ENCODE results near the gene PMPCB. TPM values are rescaled to one million over a fixed set of nuclear protein-coding genes. Genes with fewer than 3 reads are reported as not detected.

PMPCB gene
- polyA plus RNA-seq, 1 donor from 2014 or later: 130 TPM

DNA sequence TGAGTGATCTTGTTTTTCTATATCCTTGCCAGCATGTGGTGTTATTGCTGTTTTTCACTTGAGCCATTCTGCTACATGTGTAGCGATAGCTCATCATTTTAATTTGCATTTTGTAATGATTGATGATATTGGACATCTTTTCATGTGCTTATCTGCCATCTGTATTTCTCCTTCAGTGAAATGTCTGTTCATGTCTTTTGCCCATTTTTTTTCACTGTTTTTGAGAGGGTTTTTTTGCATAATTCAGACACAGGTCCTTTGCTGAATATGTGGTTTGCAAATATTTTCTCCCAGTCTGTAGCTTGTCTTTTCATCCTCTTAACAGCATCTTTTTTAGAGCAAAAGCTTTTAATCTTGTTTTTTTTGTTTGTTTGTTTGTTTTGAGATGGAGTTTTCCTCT lies 3.7 kb upstream of the PMPCB start:
- no peak overlapping the region for H3K4me2 ChIP-seq (ENCODE audit: low read length)
- no peaks in the 10 kb centered on the region for H3K9me2 ChIP-seq (ENCODE audit: insufficient read depth, low read length)
- TF ChIP-seq EP300 (conservative IDR thresholded peaks at IDR 0.05; ENCODE audit: poor library complexity, severe bottlenecking) (no peak), TAF1 (IDR thresholded peaks at IDR 0.05; ENCODE audit: low read depth) (no peak), SMC3 (conservative IDR thresholded peaks at IDR 0.05; ENCODE audit: poor library complexity) (no peak), REST (IDR thresholded peaks at IDR 0.05; ENCODE audit: borderline replicate concordance) (no peak), MXI1 (conservative IDR thresholded peaks at IDR 0.05; ENCODE audit: poor library complexity, severe bottlenecking) (no peak), EZH2 (IDR thresholded peaks at IDR 0.05; ENCODE audit: borderline replicate concordance, insufficient read depth, low read length, poor library complexity, severe bottlenecking) (no peak), POLR2AphosphoS5 (IDR thresholded peaks at IDR 0.05) (no peak), RAD21 (conservative IDR thresholded peaks at IDR 0.05) (no peak)
- TF ChIP-seq, protein P1, sequence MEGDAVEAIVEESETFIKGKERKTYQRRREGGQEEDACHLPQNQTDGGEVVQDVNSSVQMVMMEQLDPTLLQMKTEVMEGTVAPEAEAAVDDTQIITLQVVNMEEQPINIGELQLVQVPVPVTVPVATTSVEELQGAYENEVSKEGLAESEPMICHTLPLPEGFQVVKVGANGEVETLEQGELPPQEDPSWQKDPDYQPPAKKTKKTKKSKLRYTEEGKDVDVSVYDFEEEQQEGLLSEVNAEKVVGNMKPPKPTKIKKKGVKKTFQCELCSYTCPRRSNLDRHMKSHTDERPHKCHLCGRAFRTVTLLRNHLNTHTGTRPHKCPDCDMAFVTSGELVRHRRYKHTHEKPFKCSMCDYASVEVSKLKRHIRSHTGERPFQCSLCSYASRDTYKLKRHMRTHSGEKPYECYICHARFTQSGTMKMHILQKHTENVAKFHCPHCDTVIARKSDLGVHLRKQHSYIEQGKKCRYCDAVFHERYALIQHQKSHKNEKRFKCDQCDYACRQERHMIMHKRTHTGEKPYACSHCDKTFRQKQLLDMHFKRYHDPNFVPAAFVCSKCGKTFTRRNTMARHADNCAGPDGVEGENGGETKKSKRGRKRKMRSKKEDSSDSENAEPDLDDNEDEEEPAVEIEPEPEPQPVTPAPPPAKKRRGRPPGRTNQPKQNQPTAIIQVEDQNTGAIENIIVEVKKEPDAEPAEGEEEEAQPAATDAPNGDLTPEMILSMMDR (IDR thresholded peaks at IDR 0.05; ENCODE audit: poor library complexity, severe bottlenecking): no peak
- H3K79me2 ChIP-seq (replicated peaks; ENCODE audit: insufficient read depth, low read length): peaks cover 13% of the 10 kb centered on the region
- H3K36me3 ChIP-seq (ENCODE audit: insufficient read depth, low read length): no peaks in the 10 kb centered on the region
- H3K4me3 ChIP-seq (ENCODE audit: low read length): no peak overlapping the region
- no peaks in the 10 kb centered on the region for H3F3A ChIP-seq (ENCODE audit: insufficient read depth, low read length, poor library complexity, severe bottlenecking)
- H3K27ac ChIP-seq (ENCODE audit: low read length): no peak overlapping the region
- no peak overlapping the region for H3K9ac ChIP-seq (ENCODE audit: low read length)
- no peaks in the 10 kb centered on the region for H4K20me1 ChIP-seq (ENCODE audit: insufficient read depth)
- H3K27me3 ChIP-seq (ENCODE audit: insufficient read depth, low read depth, low read length): no peaks in the 10 kb centered on the region
- H2AFZ ChIP-seq (ENCODE audit: low read depth, low read length): no peak overlapping the region
- no peaks in the 10 kb centered on the region for H3K9me3 ChIP-seq (ENCODE audit: low read length)

GRCh38 chr7:103297837-103298179 lies 573 bp downstream of the PMPCB start:
- peak overlapping the region; percentile 83 for H3K27ac ChIP-seq (ENCODE audit: low read length)
- no peaks in the 10 kb centered on the region for H3K9me3 ChIP-seq (ENCODE audit: low read length)
- peaks cover 21% of the 10 kb centered on the region for H3K79me2 ChIP-seq (replicated peaks; ENCODE audit: insufficient read depth, low read length)
- peak overlapping the region; percentile 92 for H3K4me3 ChIP-seq (ENCODE audit: low read length)
- no peak for TF ChIP-seq REST (IDR thresholded peaks at IDR 0.05; ENCODE audit: borderline replicate concordance)
- no peak for TF ChIP-seq RAD21 (conservative IDR thresholded peaks at IDR 0.05)
- TF ChIP-seq MXI1 (conservative IDR thresholded peaks at IDR 0.05; ENCODE audit: poor library complexity, severe bottlenecking): no peak
- no peak for TF ChIP-seq SMC3 (conservative IDR thresholded peaks at IDR 0.05; ENCODE audit: poor library complexity)
- no peak for TF ChIP-seq TAF1 (IDR thresholded peaks at IDR 0.05; ENCODE audit: low read depth)
- no peaks in the 10 kb centered on the region for H3K36me3 ChIP-seq (ENCODE audit: insufficient read depth, low read length)
- no peaks in the 10 kb centered on the region for H3F3A ChIP-seq (ENCODE audit: insufficient read depth, low read length, poor library complexity, severe bottlenecking)
- peak overlapping the region; percentile 97 for H3K4me2 ChIP-seq (ENCODE audit: low read length)
- H3K9ac ChIP-seq (ENCODE audit: low read length): peak overlapping the region; percentile 92
- peak overlapping the region; percentile 74 for H2AFZ ChIP-seq (ENCODE audit: low read depth, low read length)
- H4K20me1 ChIP-seq (ENCODE audit: insufficient read depth): no peaks in the 10 kb centered on the region
- H3K27me3 ChIP-seq (ENCODE audit: insufficient read depth, low read depth, low read length): no peaks in the 10 kb centered on the region
- H3K9me2 ChIP-seq (ENCODE audit: insufficient read depth, low read length): no peaks in the 10 kb centered on the region
